Ascending aorta (tissue), 2 donors: Measurements from ENCODE around the gene METTL9. TPM values are rescaled to one million over a fixed set of nuclear protein-coding genes. Genes with fewer than 3 reads are reported as not detected.
"Not testable (repeated sequence)": the region's sequence is repeated elsewhere in the genome, so short reads cannot be mapped to it uniquely, and the experiment has no call there.

Source experiments
- DNase-seq, 2 donors: peaks; one replicate each; pipeline ENCODE4 v3.0.0-alpha.2; 2019; ENCODE audit warnings: low spot score in 2 of 2
- H3K27ac ChIP-seq, 2 donors: fragments of 200-600 bp; sonication (generic); one replicate each; pipeline ENCODE4 v1.5.1; 2016 to 2017; ENCODE audit warnings: mild to moderate bottlenecking in 1 of 2
- H3K27me3 ChIP-seq: fragments of 200-600 bp; sonication (generic); one replicate; pipeline ENCODE4 v1.5.1; 2017
- H3K36me3 ChIP-seq, 2 donors: fragments of 200-600 bp; sonication (generic); one replicate each; pipeline ENCODE4 v1.5.1; 2016
- H3K4me1 ChIP-seq, 2 donors: fragments of 200-600 bp; sonication (generic); one replicate each; pipeline ENCODE4 v1.5.1; 2016 to 2017; ENCODE audit warnings: mild to moderate bottlenecking in 1 of 2
- H3K4me3 ChIP-seq, 2 donors: fragments of 200-600 bp; sonication (generic); one replicate each; pipeline ENCODE4 v1.5.1; 2016 to 2017; ENCODE audit warnings: mild to moderate bottlenecking in 1 of 2
- H3K9me3 ChIP-seq, 2 donors: fragments of 200-600 bp; sonication (generic); one replicate each; pipeline ENCODE4 v1.5.1; 2016
- intact Hi-C: fragments of 100-400 bp; cut with DNase I; formaldehyde crosslinking; loops from one replicate; pipeline ENCODE4 v1.15.1; 2023
- total RNA-seq: library from RNA; depleted of rRNA; stranded (reverse); fragments of >200 nt; gene quantifications from one replicate; pipeline ENCODE4 v1.1.0, GENCODE V29; 2016
- TF ChIP-seq, protein P1 (sequence below), 3 experiments: fragments of 200-600 bp in 2 of 3; fragments of 450-650 bp in 1 of 3; sonication (generic) in 2 of 3; IDR thresholded peaks; one replicate each; pipeline ENCODE4 v1.5.1; 2016 to 2019; ENCODE audit warnings: antibody characterized with exemption in 3 of 3, mild to moderate bottlenecking in 1 of 3, moderate library complexity in 1 of 3

The METTL9 gene
- total RNA-seq, 1 donor from 2014 or later: 168 TPM

DNA sequence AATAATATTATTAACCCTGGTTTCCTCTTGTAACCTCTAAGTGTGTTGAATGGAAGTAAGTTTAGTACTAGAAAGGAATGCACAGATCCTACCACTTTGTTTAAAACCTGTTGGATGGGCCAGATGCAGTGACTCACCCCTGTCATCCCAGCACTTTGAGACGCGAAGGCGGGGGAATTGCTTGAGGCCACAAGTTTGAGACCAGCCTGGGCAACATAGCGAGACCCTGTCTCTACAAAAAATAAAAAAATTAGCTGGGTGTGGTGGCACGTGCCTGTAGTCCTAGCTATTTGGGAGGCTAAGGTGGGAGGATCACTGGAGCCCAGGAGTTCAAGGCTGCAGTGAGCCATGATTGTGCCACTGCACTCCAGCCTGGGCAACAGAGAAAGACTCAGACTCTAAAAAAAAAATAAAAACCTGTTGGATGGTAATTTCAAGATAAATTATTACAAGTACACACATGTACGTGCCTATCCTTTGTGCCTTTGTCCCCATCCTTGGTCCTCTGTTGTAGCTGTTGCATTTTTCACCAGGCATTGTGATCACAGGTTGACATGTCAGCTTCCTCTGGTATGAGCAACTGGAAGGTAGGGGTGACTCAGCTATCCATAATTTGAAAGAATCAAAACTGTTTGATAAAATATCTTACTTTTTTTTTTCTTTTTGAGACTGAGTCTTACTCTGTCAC is 30.7 kb upstream of the METTL9 start:
- Histone ChIP-seq H3K27ac (no peak overlapping the region), H3K9me3 (no peaks in the 10 kb centered on the region), H3K4me3 (no peak overlapping the region), H3K36me3 (no peaks in the 10 kb centered on the region), H3K27me3 (no peaks in the 10 kb centered on the region), H3K4me1 (peaks cover 0 to 5% of the 10 kb centered on the region in 2 donors)
- DNase-seq: peak in 1 of 2 donors; percentile 61
- TF ChIP-seq, protein P1, sequence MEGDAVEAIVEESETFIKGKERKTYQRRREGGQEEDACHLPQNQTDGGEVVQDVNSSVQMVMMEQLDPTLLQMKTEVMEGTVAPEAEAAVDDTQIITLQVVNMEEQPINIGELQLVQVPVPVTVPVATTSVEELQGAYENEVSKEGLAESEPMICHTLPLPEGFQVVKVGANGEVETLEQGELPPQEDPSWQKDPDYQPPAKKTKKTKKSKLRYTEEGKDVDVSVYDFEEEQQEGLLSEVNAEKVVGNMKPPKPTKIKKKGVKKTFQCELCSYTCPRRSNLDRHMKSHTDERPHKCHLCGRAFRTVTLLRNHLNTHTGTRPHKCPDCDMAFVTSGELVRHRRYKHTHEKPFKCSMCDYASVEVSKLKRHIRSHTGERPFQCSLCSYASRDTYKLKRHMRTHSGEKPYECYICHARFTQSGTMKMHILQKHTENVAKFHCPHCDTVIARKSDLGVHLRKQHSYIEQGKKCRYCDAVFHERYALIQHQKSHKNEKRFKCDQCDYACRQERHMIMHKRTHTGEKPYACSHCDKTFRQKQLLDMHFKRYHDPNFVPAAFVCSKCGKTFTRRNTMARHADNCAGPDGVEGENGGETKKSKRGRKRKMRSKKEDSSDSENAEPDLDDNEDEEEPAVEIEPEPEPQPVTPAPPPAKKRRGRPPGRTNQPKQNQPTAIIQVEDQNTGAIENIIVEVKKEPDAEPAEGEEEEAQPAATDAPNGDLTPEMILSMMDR (IDR thresholded peaks at IDR 0.05): no peak
- intact Hi-C loops: no loop called here

DNA sequence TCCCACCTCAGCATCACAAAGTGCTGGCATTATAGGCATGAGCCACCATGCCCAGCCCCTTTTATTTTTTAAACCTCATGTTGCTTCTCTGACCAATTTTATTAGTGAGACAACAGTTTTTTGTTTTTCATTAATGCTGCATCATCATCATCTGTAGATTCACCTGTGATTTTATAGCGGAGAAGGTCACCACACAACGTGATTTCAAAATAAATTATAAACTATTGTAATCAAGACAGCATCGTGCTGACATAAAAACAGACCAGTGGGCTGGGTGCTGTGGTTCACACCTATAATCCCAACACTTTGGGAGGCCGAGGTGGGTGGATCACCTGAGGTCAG is 28.7 kb upstream of the METTL9 start:
- no peak overlapping the region for H3K27ac ChIP-seq
- no peak for DNase-seq
- no peaks in the 10 kb centered on the region for H3K9me3 ChIP-seq
- H3K36me3 ChIP-seq: no peaks in the 10 kb centered on the region
- TF ChIP-seq, protein P1 (IDR thresholded peaks at IDR 0.05): no peak
- intact Hi-C loops: no loop called here
- peaks cover 0 to 5% of the 10 kb centered on the region in 2 donors for H3K4me1 ChIP-seq
- no peak overlapping the region for H3K4me3 ChIP-seq
- H3K27me3 ChIP-seq: no peaks in the 10 kb centered on the region

DNA sequence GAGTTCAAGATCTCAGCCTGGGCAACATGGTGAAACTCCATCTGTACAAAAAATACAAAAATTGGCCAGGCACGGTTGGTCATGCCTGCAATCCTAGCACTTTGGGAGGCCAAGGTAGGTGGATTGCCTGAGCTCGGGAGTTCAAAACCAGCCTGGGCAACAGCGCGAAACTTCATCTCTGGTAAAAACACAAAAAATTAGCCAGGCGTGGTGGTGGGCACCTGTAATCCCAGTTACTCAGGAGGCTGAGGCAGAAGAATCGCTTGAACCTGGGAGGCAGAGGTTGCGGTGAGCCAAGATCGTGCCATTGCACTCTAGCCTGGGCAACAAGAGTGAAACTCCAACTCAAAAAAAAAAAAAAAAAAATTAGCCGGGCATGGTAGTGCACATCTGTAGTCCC is 25.9 kb upstream of the METTL9 start:
- H3K4me3 ChIP-seq, intact Hi-C loops, H3K27ac ChIP-seq, H3K27me3 ChIP-seq, H3K4me1 ChIP-seq, H3K36me3 ChIP-seq, H3K9me3 ChIP-seq: not testable (repeated sequence)
- DNase-seq: peak in 1 of 2 donors; percentile 15

DNA sequence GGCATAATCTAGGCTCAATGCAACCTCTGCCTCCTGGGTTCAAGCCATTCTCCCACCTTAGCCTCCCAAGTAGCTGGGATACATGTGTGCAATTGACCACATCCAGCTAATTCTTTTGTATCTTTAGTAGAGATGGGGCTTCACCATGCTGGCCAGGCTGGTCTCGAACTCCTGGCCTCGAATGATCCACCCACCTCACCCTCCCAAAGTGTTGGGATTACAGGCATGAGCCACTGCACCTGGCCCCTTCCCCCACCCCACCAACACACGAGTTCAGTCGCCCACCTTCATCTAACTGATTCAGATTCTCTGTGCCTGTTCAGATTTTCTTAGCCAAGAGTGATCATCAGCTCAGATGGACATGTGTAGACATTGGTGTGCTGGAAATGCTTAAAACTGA is 25.0 kb upstream of the METTL9 start:
- Histone ChIP-seq H3K4me3 (no peak overlapping the region), H3K27ac (no peak overlapping the region), H3K27me3 (no peaks in the 10 kb centered on the region), H3K9me3 (no peaks in the 10 kb centered on the region), H3K36me3 (no peaks in the 10 kb centered on the region), H3K4me1 (peaks cover 0 to 2% of the 10 kb centered on the region in 2 donors)
- peak in 1 of 2 donors; percentile 61 for DNase-seq
- TF ChIP-seq, protein P1 (IDR thresholded peaks at IDR 0.05): no peak
- intact Hi-C loops: no loop called here

DNA sequence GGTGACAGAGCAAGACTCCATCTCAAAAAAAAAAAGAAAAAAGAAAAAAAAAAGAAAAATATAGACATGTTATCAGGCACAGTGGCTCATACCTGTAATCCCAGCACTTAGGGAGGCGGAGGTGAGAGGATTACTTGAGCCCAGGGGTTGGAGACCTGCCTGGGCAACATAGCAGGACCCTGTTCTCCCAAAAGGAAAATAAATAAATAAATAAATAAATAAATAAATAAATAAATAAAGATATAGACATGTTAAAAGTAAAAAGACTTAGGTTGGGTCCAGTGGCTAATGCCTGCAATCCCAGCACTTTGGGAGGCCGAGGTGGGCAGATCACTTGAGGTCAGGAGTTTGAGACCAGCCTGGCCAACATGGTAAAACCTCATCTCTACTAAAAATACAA is 23.1 kb upstream of the METTL9 start:
- H3K9me3 ChIP-seq, H3K36me3 ChIP-seq, H3K27me3 ChIP-seq, DNase-seq, H3K4me1 ChIP-seq, intact Hi-C loops, H3K4me3 ChIP-seq, H3K27ac ChIP-seq: not testable (repeated sequence)

DNA sequence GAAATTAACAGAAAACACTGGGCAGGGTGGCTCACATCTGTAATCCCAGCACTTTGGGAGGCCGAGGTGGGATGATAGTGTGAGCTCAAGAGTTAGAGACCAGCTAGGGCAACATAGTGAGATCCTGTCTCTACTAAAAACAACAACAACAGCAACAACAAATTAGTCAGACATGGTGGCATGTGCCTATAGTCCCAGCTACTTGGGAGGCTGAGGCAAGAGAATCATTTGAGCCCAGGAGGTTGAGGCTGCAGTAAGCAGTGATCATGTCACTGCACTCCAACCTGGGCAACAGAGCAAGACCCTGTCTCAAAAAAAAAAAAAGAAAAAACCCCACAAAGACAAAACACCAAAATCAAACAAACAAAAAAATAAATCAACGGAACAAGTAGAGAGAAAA is 21.9 kb upstream of the METTL9 start:
- H3K4me1 ChIP-seq, H3K4me3 ChIP-seq, intact Hi-C loops, H3K36me3 ChIP-seq, H3K27me3 ChIP-seq, H3K27ac ChIP-seq, H3K9me3 ChIP-seq, DNase-seq: not testable (repeated sequence)

DNA sequence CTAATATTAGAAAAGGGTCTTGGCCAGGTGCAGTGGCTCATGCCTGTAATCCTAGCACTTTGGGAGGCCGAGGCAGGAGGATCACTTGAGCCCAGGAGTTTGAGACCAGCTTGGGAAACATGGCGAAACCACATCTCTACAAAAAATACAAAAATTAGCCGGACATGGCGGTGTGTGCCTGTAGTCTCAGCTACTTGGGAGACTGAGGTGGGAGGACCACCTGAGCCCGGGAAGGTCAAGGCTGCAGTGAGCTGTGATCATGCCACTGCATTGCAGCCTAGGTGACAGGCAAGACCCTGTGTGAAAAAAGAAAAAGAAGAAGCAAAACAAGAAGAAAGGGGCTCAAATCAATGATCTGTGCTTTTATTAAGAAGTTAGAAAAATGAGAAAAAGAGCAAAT is 21.1 kb upstream of the METTL9 start:
- H3K36me3 ChIP-seq, H3K27ac ChIP-seq, H3K4me3 ChIP-seq, H3K9me3 ChIP-seq, H3K4me1 ChIP-seq, intact Hi-C loops, H3K27me3 ChIP-seq: not testable (repeated sequence)
- DNase-seq: peak in 1 of 2 donors; percentile 28

DNA sequence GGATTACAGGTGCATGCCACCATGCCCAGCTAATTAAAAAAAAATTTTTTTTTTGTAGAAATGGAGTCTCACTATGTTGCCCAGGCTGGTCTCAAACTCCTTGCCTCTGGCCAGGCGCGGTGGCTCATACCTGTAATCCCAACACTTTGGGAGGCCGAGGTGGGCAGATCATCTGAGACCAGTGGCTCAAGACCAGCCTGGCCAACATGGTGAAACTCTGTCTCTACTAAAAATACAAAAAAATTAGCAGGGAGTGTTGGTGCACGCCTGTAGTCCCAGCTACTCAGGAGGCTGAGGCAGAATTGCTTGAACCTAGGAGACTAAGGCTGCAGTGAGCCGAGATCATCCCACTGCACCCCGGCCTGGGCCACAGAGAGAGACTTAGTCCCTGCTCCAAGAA is 19.2 kb upstream of the METTL9 start:
- intact Hi-C loops: loop anchor here (5.0 kb wide), 1 partner anchor 127 kb away; no protein-coding TSS in a partner anchor
- DNase-seq: peak in 1 of 2 donors; percentile 59
- not testable (repeated sequence) for H3K4me1 ChIP-seq, H3K4me3 ChIP-seq, H3K9me3 ChIP-seq, H3K36me3 ChIP-seq, H3K27me3 ChIP-seq, H3K27ac ChIP-seq
